Subcutaneous adipose tissue (tissue), 4 donors: ENCODE data around the gene PTOV1. TPM values are rescaled to one million over a fixed set of nuclear protein-coding genes. Genes with fewer than 3 reads are reported as not detected.

Experiments used
- CTCF ChIP-seq: fragments of 450-650 bp; IDR thresholded peaks from one replicate; pipeline ENCODE4 v1.5.1; 2016; ENCODE audit warnings: low read depth, mild to moderate bottlenecking, control low read depth, antibody characterized with exemption, moderate library complexity
- total RNA-seq, 4 donors: library from RNA; depleted of rRNA; stranded (reverse); fragments of >200 nt; gene quantifications; one replicate each; pipeline ENCODE4 v1.1.0, GENCODE V29; 2016

Gene PTOV1
- total RNA-seq, 4 donors from 2014 or later = 39.3 to 65.9 (median 44.2) TPM

GRCh38 chr19:49851456-49852259 lies 699 bp downstream of the PTOV1 start:
- no peak for TF ChIP-seq CTCF

GRCh38 chr19:49852631-49853126 lies 1.7 kb downstream of the PTOV1 start:
- TF ChIP-seq CTCF = no peak

GRCh38 chr19:49853852-49854377 lies 3.0 kb downstream of the PTOV1 start:
- no peak for TF ChIP-seq CTCF

- TF ChIP-seq CTCF = no peak
Measured at GRCh38 chr19:49854378-49855263, 3.7 kb downstream of the PTOV1 start.

- no peak for TF ChIP-seq CTCF
Measured at GRCh38 chr19:49855277-49855675, 4.3 kb downstream of the PTOV1 start.

GRCh38 chr19:49855676-49856573 lies 5.0 kb downstream of the PTOV1 start:
- no peak for TF ChIP-seq CTCF
